SK-N-MC (cell line): ENCODE measurements around the gene MKRN1.

Source experiments
- EZH2 ChIP-seq: fragments of 200-600 bp; sonication (generic); IDR thresholded peaks from one replicate; pipeline ENCODE4 v1.6.1; 2017; ENCODE audit warnings: antibody characterized with exemption
- POLR2AphosphoS5 ChIP-seq: IDR thresholded peaks from 2 replicates; pipeline ENCODE4 v1.6.1; 2012; ENCODE audit warnings: mild to moderate bottlenecking, low read depth, low read length, borderline replicate concordance

DNA sequence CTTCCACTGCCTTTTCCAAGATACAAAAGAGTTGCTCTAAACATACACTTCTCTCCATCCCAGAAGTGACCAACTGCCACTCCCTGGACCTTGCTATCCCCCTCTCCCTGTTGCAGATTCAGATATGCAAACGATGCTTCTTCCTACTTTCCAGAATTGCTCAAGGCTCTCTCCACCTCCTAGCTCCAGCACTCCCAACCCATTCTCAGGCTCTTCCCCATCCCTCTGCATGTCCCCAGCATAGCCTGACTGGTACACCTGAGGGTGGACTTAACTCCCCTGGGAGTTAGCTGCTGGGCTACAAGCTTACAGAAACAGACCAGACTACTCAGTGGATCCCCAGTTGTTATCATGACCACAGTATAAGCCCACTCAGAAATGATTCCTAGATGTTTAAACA is 27.6 kb downstream of the MKRN1 start:
- TF ChIP-seq EZH2 (no peak), POLR2AphosphoS5 (no peak)
